HEK293 (cell line): ENCODE results near the gene PDGFC.
A peak's percentile ranks its signal among the peaks of the same experiment; 100 is the strongest.

Experiments used
- CTCF ChIA-PET: fragments of 350-600 bp; formaldehyde crosslinking; extraction: SDS; loops from one replicate; lab custom pipeline; 2021; ENCODE audit warnings: antibody characterized with exemption; lab: Yijun Ruan, JAX
- POLR2A ChIA-PET: fragments of 300-600 bp; formaldehyde crosslinking; extraction: SDS; loops from one replicate; lab custom pipeline; 2020; ENCODE audit warnings: antibody characterized with exemption, inconsistent platforms; lab: Yijun Ruan, JAX
- H3K27ac ChIP-seq: fragments of 200-500 bp; sonication (Bioruptor generic); 2 replicates; pipeline ENCODE4 v1.5.1; 2014; ENCODE audit warnings: low read depth, low read length, control low read depth, inconsistent platforms; ENCODE audit errors: extremely low read depth
- H3K36me3 ChIP-seq, 2 experiments: fragments of 200-500 bp in 1 of 2; sonication (Bioruptor generic) in 1 of 2; 1 replicate in 1 of 2; 2 replicates in 1 of 2; pipeline ENCODE4 v1.5.1; 2014 to 2017; ENCODE audit warnings: inconsistent platforms in 2 of 2, low read length in 2 of 2; ENCODE audit not compliant: control insufficient read depth in 2 of 2, insufficient read depth in 1 of 2
- H3K4me1 ChIP-seq: fragments of 200-500 bp; sonication (Bioruptor generic); 2 replicates; pipeline ENCODE4 v1.5.1; 2014; ENCODE audit warnings: mild to moderate bottlenecking, low read length, inconsistent platforms; ENCODE audit not compliant: control insufficient read depth, insufficient read depth
- H3K4me3 ChIP-seq: 2 replicates; pipeline ENCODE4 v1.5.1; 2011; ENCODE audit warnings: low read depth, mild to moderate bottlenecking, control low read depth, low read length, moderate library complexity
- H3K9me3 ChIP-seq: fragments of 200-500 bp; sonication (Bioruptor generic); 2 replicates; pipeline ENCODE4 v1.5.1; 2014; ENCODE audit warnings: low read depth, low read length, inconsistent platforms; ENCODE audit not compliant: control insufficient read depth, insufficient read depth
- ELK4 ChIP-seq: IDR thresholded peaks from 2 replicates; pipeline ENCODE4 v1.6.1; 2011; ENCODE audit warnings: mild to moderate bottlenecking, low read depth, low read length, borderline replicate concordance
- HOXD13 ChIP-seq: sonication (generic); formaldehyde crosslinking; IDR thresholded peaks from 2 replicates; pipeline ENCODE4 v1.8.0; 2022; ENCODE audit warnings: missing genetic modification reagents, borderline replicate concordance
- PRDM10 ChIP-seq: fragments of 450-650 bp; formaldehyde crosslinking; IDR thresholded peaks from 2 replicates; pipeline ENCODE4 v1.5.1; 2016; ENCODE audit warnings: missing biosample characterization, missing genetic modification characterization
- SCRT2 ChIP-seq: fragments of 450-650 bp; formaldehyde crosslinking; IDR thresholded peaks from 2 replicates; pipeline ENCODE4 v1.5.1; 2016; ENCODE audit warnings: missing biosample characterization, missing genetic modification characterization
- ZNF112 ChIP-seq: fragments of 450-650 bp; formaldehyde crosslinking; IDR thresholded peaks from 2 replicates; pipeline ENCODE4 v1.5.0; 2017; ENCODE audit warnings: missing biosample characterization, missing genetic modification characterization
- ZNF16 ChIP-seq: fragments of 450-650 bp; formaldehyde crosslinking; IDR thresholded peaks from 2 replicates; pipeline ENCODE4 v1.5.1; 2016; ENCODE audit warnings: low read depth, missing biosample characterization, missing genetic modification characterization
- ZNF221 ChIP-seq: fragments of 450-650 bp; formaldehyde crosslinking; IDR thresholded peaks from 2 replicates; pipeline ENCODE4 v1.5.1; 2017; ENCODE audit warnings: missing biosample characterization, missing genetic modification characterization, borderline replicate concordance
- ZNF266 ChIP-seq: fragments of 450-650 bp; formaldehyde crosslinking; IDR thresholded peaks from 2 replicates; pipeline ENCODE4 v1.5.1; 2016; ENCODE audit warnings: missing biosample characterization, missing genetic modification characterization, low read depth
- ZNF341 ChIP-seq: fragments of 450-650 bp; formaldehyde crosslinking; IDR thresholded peaks from 2 replicates; pipeline ENCODE4; 2016; ENCODE audit warnings: low read depth, missing biosample characterization, missing genetic modification characterization
- ZNF362 ChIP-seq: fragments of 450-650 bp; formaldehyde crosslinking; IDR thresholded peaks from 2 replicates; pipeline ENCODE4 v1.5.1; 2016; ENCODE audit warnings: missing biosample characterization, missing genetic modification characterization
- ZNF426 ChIP-seq: fragments of 450-650 bp; formaldehyde crosslinking; IDR thresholded peaks from 2 replicates; pipeline ENCODE4 v1.5.1; 2017; ENCODE audit warnings: missing biosample characterization, missing genetic modification characterization, mild to moderate bottlenecking, inconsistent platforms, moderate library complexity
- ZNF580 ChIP-seq: fragments of 450-650 bp; formaldehyde crosslinking; IDR thresholded peaks from 2 replicates; pipeline ENCODE4 v1.5.1; 2016; ENCODE audit warnings: missing biosample characterization, missing genetic modification characterization
- ZNF658 ChIP-seq: fragments of 450-650 bp; formaldehyde crosslinking; IDR thresholded peaks from 2 replicates; pipeline ENCODE4; 2016; ENCODE audit warnings: missing biosample characterization, missing genetic modification characterization
- ZNF692 ChIP-seq: fragments of 450-650 bp; formaldehyde crosslinking; IDR thresholded peaks from 2 replicates; pipeline ENCODE4 v1.5.1; 2016; ENCODE audit warnings: missing biosample characterization, missing genetic modification characterization
- ZNF701 ChIP-seq: fragments of 450-650 bp; formaldehyde crosslinking; IDR thresholded peaks from 2 replicates; pipeline ENCODE4 v1.5.1; 2016; ENCODE audit warnings: missing biosample characterization, missing genetic modification characterization
- ZNF768 ChIP-seq: fragments of 450-650 bp; formaldehyde crosslinking; IDR thresholded peaks from 2 replicates; pipeline ENCODE4 v1.5.1; 2018; ENCODE audit warnings: missing biosample characterization, mild to moderate bottlenecking, missing genetic modification characterization
- ZNF791 ChIP-seq: fragments of 450-650 bp; formaldehyde crosslinking; IDR thresholded peaks from 2 replicates; pipeline ENCODE4 v1.5.1; 2016; ENCODE audit warnings: missing biosample characterization, missing genetic modification characterization
- ZNF830 ChIP-seq: fragments of 450-650 bp; IDR thresholded peaks from 2 replicates; pipeline ENCODE4 v1.5.0; 2018; ENCODE audit warnings: missing biosample characterization, missing genetic modification characterization, low read depth, mild to moderate bottlenecking, moderate library complexity
- ZSCAN16 ChIP-seq: fragments of 450-650 bp; formaldehyde crosslinking; IDR thresholded peaks from 2 replicates; pipeline ENCODE4 v1.5.1; 2016; ENCODE audit warnings: missing biosample characterization, missing genetic modification characterization
- ZSCAN18 ChIP-seq: fragments of 450-650 bp; formaldehyde crosslinking; IDR thresholded peaks from 2 replicates; pipeline ENCODE4 v1.5.1; 2016; ENCODE audit warnings: missing biosample characterization, missing genetic modification characterization

The PDGFC gene

GRCh38 chr4:156968479-156968984 is 3.1 kb downstream of the PDGFC start (continued):
- TF ChIP-seq PRDM10 (tag by site-specific recombination), result peak; percentile 57

- no peak overlapping the region for H3K27ac ChIP-seq
- no peaks in the 10 kb centered on the region for H3K36me3 ChIP-seq
- H3K4me3 ChIP-seq, result no peak overlapping the region
- POLR2A ChIA-PET, result no interaction called here
- no peaks in the 10 kb centered on the region for H3K9me3 ChIP-seq
- TF ChIP-seq ZNF658 (tag by site-specific recombination) (no peak), ZNF580 (tag by site-specific recombination) (no peak), ZNF266 (no peak), ZNF830 (no peak), ZNF768 (tag by site-specific recombination) (no peak), ZNF112 (tag by site-specific recombination) (no peak), SCRT2 (tag by site-specific recombination) (no peak), ZNF362 (tag by site-specific recombination) (no peak), ZNF701 (no peak)
- CTCF ChIA-PET, result interaction anchor here (0.7 to 0.8 kb wide), 2 partner anchors 79 to 384 kb away, joined by 3 to 4 read pairs; no protein-coding TSS in a partner anchor
- peaks cover 15% of the 10 kb centered on the region for H3K4me1 ChIP-seq
Observed at GRCh38 chr4:156966836-156967235, 4.8 kb downstream of the PDGFC start.

- Histone ChIP-seq H3K9me3 (no peaks in the 10 kb centered on the region), H3K4me3 (no peak overlapping the region), H3K4me1 (peaks cover 12% of the 10 kb centered on the region; the same call in 1 of the 2 replicates), H3K36me3 (no peaks in the 10 kb centered on the region), H3K27ac (no peak overlapping the region)
- ChIA-PET POLR2A (no interaction called here), CTCF (interaction anchor here (0.6 to 0.7 kb wide), 2 partner anchors 212 to 1209 kb away, joined by 3 to 5 read pairs; no protein-coding TSS in a partner anchor)
- TF ChIP-seq PRDM10 (tag by site-specific recombination) (0 out of 2 replicates have a peak, but pooled peaks have one; percentile 19), ZNF692 (tag by site-specific recombination) (no peak), ZSCAN18 (tag by site-specific recombination) (no peak), ZNF341 (tag by site-specific recombination) (no peak), ZSCAN16 (tag by site-specific recombination) (no peak), ZNF16 (no peak), ELK4 (no peak), ZNF221 (tag by site-specific recombination) (no peak), ZNF426 (tag by site-specific recombination) (no peak), HOXD13 (CRISPR knock-in tag) (no peak), ZNF791 (tag by site-specific recombination) (no peak)
Observed at GRCh38 chr4:156963419-156963818, 8.2 kb downstream of the PDGFC start.
